ENCODE data around the gene ETNK1. TPM values are rescaled to one million over a fixed set of nuclear protein-coding genes. Genes with fewer than 3 reads are reported as not detected.

Gene ETNK1
- total and polyA plus RNA-seq, 2 donors (not counting 1 experiment from before 2014, with no cell fraction given), result 19.4 to 106 TPM

DNA sequence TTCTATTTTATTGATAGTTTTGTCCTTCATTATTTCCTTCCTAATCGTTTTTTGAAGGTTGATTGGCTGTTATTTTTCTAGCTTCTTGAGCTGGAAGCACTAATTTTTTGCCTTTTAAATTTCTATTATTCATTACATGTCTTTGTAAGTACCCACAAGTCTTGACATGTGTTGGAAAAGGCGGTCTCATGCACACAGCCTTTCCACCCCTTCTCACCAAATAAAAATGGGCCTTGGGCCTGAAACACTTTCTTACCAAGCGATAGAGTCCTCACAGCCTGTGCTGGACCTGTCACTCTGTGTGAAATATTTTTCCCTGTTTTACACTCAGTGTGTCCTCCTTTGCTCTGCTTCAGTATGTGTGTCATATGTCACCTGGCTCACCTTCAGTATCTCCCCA, 9.9 kb downstream of the ETNK1 start:
- Histone ChIP-seq H4K20me1 (ENCODE audit: control insufficient read depth, insufficient read depth, low read length, poor library complexity, severe bottlenecking) (peaks cover 54% of the 10 kb centered on the region), H3K4me3 (ENCODE audit: control extremely low read depth in 1 of 5, extremely low read depth in 1 of 5, insufficient read depth in 1 of 5, low read depth in 2 of 5, low read length in 4 of 5) (no peak overlapping the region), H3K4me1 (ENCODE audit: control insufficient read depth in 2 of 2, insufficient read depth in 2 of 2, low read length in 2 of 2) (peaks cover 0 to 5% of the 10 kb centered on the region in 2 donors), H2AFZ (ENCODE audit: insufficient read depth, low read depth, low read length, poor library complexity, severe bottlenecking) (no peak overlapping the region), H3K27me3 (replicated peaks in 1 of 4; ENCODE audit: control extremely low read depth in 1 of 4, control insufficient read depth in 3 of 4, insufficient read depth in 4 of 4, low read length in 3 of 4) (no peaks in the 10 kb centered on the region), H3K9me3 (ENCODE audit: control extremely low read depth in 1 of 3, control insufficient read depth in 2 of 3, insufficient read depth in 1 of 3, low read length in 2 of 3) (no peaks in the 10 kb centered on the region), H3K79me2 (ENCODE audit: control insufficient read depth, insufficient read depth, low read length) (peaks cover 99% of the 10 kb centered on the region), H3K9ac (ENCODE audit: low read length) (no peak overlapping the region), H3K27ac (ENCODE audit: low read length in 2 of 2) (no peak overlapping the region), H3K4me2 (replicated peaks; ENCODE audit: low read depth, low read length, poor library complexity, severe bottlenecking) (no peak overlapping the region), H3K36me3 (replicated peaks in 1 of 2; ENCODE audit: control extremely low read depth in 1 of 2, control insufficient read depth in 1 of 2, extremely low read depth in 1 of 2, insufficient read depth in 2 of 2, low read length in 1 of 2) (peaks cover 6 to 7% of the 10 kb centered on the region in 2 experiments)
- ChIA-PET POLR2A (no interaction called here), CTCF (interaction anchor here (2.5 kb wide), 1 partner anchor 106 kb away, joined by 9 read pairs; no protein-coding TSS in a partner anchor)
- Mint-ChIP-seq H3K4me3 (no peak overlapping the region), H3K9me3 (ENCODE audit: insufficient read depth) (no peaks in the 10 kb centered on the region), H3K27ac (no peak overlapping the region), H3K27me3 (no peaks in the 10 kb centered on the region), H3K4me1 (peaks cover 45% of the 10 kb centered on the region)
- ATAC-seq (ENCODE audit: low read depth) (no peak), DNase-seq (no peak)
- WGBS (ENCODE audit: insufficient coverage), result no CpG with 5 or more reads among the region's 3 CpGs
- no peak for TF ChIP-seq EZH2 (IDR thresholded peaks at IDR 0.05; ENCODE audit: borderline replicate concordance, insufficient read depth, low read depth, low read length, poor library complexity, severe bottlenecking)
- TF ChIP-seq, protein P1, sequence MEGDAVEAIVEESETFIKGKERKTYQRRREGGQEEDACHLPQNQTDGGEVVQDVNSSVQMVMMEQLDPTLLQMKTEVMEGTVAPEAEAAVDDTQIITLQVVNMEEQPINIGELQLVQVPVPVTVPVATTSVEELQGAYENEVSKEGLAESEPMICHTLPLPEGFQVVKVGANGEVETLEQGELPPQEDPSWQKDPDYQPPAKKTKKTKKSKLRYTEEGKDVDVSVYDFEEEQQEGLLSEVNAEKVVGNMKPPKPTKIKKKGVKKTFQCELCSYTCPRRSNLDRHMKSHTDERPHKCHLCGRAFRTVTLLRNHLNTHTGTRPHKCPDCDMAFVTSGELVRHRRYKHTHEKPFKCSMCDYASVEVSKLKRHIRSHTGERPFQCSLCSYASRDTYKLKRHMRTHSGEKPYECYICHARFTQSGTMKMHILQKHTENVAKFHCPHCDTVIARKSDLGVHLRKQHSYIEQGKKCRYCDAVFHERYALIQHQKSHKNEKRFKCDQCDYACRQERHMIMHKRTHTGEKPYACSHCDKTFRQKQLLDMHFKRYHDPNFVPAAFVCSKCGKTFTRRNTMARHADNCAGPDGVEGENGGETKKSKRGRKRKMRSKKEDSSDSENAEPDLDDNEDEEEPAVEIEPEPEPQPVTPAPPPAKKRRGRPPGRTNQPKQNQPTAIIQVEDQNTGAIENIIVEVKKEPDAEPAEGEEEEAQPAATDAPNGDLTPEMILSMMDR (IDR thresholded peaks at IDR 0.05), result no peak
- intact Hi-C loops (cut with micrococcal nuclease), result no loop called here

DNA sequence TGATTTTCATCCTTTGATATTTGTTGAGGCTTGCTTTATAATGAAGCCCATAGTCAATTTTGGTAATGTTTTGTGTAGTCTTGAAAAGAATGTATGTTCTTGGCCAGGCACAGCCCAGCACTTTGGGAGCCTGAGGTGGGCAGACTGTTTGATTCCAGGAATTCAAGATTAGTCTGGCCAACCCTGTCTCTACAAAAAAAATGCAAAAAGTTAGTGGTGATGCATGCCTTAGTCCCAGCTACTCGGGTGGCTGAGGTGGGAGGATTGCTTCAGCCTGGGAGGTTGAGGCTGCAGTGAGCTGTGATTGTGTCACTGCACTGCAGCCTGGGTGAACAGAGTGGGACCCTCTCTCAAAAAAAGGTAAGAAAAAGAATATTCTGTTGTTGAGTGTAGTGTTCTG, 10.8 kb downstream of the ETNK1 start:
- DNase-seq (no peak), ATAC-seq (ENCODE audit: low read depth) (no peak)
- Histone ChIP-seq H3K4me3 (ENCODE audit: control extremely low read depth in 1 of 5, extremely low read depth in 1 of 5, insufficient read depth in 1 of 5, low read depth in 2 of 5, low read length in 4 of 5) (no peak overlapping the region), H3K4me1 (ENCODE audit: control insufficient read depth in 2 of 2, insufficient read depth in 2 of 2, low read length in 2 of 2) (peaks cover 0 to 5% of the 10 kb centered on the region in 2 donors), H3K9ac (ENCODE audit: low read length) (no peak overlapping the region), H3K27me3 (replicated peaks in 1 of 4; ENCODE audit: control extremely low read depth in 1 of 4, control insufficient read depth in 3 of 4, insufficient read depth in 4 of 4, low read length in 3 of 4) (no peaks in the 10 kb centered on the region), H3K4me2 (replicated peaks; ENCODE audit: low read depth, low read length, poor library complexity, severe bottlenecking) (no peak overlapping the region), H3K27ac (ENCODE audit: low read length in 2 of 2) (no peak overlapping the region), H3K36me3 (replicated peaks in 1 of 2; ENCODE audit: control extremely low read depth in 1 of 2, control insufficient read depth in 1 of 2, extremely low read depth in 1 of 2, insufficient read depth in 2 of 2, low read length in 1 of 2) (peaks cover 6 to 7% of the 10 kb centered on the region in 2 experiments), H2AFZ (ENCODE audit: insufficient read depth, low read depth, low read length, poor library complexity, severe bottlenecking) (no peak overlapping the region), H4K20me1 (ENCODE audit: control insufficient read depth, insufficient read depth, low read length, poor library complexity, severe bottlenecking) (peaks cover 48% of the 10 kb centered on the region), H3K79me2 (ENCODE audit: control insufficient read depth, insufficient read depth, low read length) (peaks cover 99% of the 10 kb centered on the region), H3K9me3 (ENCODE audit: control extremely low read depth in 1 of 3, control insufficient read depth in 2 of 3, insufficient read depth in 1 of 3, low read length in 2 of 3) (no peaks in the 10 kb centered on the region)
- H3K4me3 Mint-ChIP-seq, result no peak overlapping the region
- H3K9me3 Mint-ChIP-seq (ENCODE audit: insufficient read depth), result no peaks in the 10 kb centered on the region
- no peaks in the 10 kb centered on the region for H3K27me3 Mint-ChIP-seq
- 100% methylated on average over 1 of the region's 1 CpG for WGBS (ENCODE audit: insufficient coverage)
- H3K4me1 Mint-ChIP-seq, result peaks cover 39% of the 10 kb centered on the region
- ChIA-PET POLR2A (no interaction called here), CTCF (interaction anchor here (1.1 to 2.5 kb wide), 2 partner anchors 105 to 106 kb away, joined by 3 to 9 read pairs; no protein-coding TSS in a partner anchor)
- H3K27ac Mint-ChIP-seq, result no peak overlapping the region
- no peak for TF ChIP-seq EZH2 (IDR thresholded peaks at IDR 0.05; ENCODE audit: borderline replicate concordance, insufficient read depth, low read depth, low read length, poor library complexity, severe bottlenecking)
- TF ChIP-seq, protein P1 (IDR thresholded peaks at IDR 0.05), result no peak
- intact Hi-C loops (cut with micrococcal nuclease), result no loop called here
